Camera-type eye (tissue), 1 donor: ENCODE data around the gene ATOSA. TPM values are rescaled to one million over a fixed set of nuclear protein-coding genes. Genes with fewer than 3 reads are reported as not detected.

Source experiments
- total RNA-seq: library from RNA; depleted of rRNA; stranded (reverse); fragments of >200 nt; gene quantifications from one replicate; pipeline ENCODE4 v1.2.3, GENCODE V29; 2014

Gene ATOSA, protein sequence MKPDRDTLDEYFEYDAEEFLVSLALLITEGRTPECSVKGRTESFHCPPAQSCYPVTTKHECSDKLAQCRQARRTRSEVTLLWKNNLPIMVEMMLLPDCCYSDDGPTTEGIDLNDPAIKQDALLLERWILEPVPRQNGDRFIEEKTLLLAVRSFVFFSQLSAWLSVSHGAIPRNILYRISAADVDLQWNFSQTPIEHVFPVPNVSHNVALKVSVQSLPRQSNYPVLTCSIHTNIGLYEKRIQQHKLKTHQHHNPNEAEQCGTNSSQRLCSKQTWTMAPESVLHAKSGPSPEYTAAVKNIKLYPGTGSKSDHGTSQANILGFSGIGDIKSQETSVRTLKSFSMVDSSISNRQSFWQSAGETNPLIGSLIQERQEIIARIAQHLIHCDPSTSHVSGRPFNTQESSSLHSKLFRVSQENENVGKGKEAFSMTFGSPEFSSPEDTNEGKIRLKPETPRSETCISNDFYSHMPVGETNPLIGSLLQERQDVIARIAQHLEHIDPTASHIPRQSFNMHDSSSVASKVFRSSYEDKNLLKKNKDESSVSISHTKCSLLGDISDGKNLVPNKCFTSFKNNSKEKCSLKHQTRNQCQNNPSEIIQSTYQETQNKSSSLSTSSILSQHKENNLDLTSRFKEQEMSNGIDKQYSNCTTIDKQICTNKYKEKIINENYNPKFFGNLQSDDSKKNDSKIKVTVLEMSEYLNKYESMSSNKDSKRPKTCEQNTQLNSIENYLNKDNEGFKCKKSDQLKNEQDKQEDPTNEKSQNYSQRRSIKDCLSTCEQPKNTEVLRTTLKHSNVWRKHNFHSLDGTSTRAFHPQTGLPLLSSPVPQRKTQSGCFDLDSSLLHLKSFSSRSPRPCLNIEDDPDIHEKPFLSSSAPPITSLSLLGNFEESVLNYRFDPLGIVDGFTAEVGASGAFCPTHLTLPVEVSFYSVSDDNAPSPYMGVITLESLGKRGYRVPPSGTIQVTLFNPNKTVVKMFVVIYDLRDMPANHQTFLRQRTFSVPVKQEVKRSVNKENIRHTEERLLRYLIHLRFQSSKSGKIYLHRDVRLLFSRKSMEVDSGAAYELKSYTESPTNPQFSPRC
- total RNA-seq, result 117 TPM

GRCh38 chr15:52679232-52680040, at the start of gene ATOSA:
TSS of gene ATOSA (minus strand) at chr15:52679388. CDS start at chr15:52678021, 1,367 bp downstream.

Other genes with a start within 250 kb of the ATOSA start
- 61.8 TPM for gene MYO5A, start 150.5 kb downstream of the ATOSA start, total RNA-seq
- gene ARPP19, start 110.4 kb downstream of the ATOSA start, total RNA-seq, result 215 TPM
- 21.3 TPM for gene ONECUT1, start 110.9 kb upstream of the ATOSA start, total RNA-seq